ENCODE measurements around the gene MAP1LC3B. TPM values are rescaled to one million over a fixed set of nuclear protein-coding genes. Genes with fewer than 3 reads are reported as not detected.

MAP1LC3B gene
- total and polyA plus RNA-seq, 2 donors (not counting 1 experiment from before 2014, with no cell fraction given): 72.7 to 75.8 TPM

GRCh38 chr16:87369117-87369765 lies 22.9 kb upstream of the MAP1LC3B start:
- Histone ChIP-seq H3K36me3 (replicated peaks in 1 of 2; ENCODE audit: control extremely low read depth in 1 of 2, control insufficient read depth in 1 of 2, extremely low read depth in 1 of 2, insufficient read depth in 2 of 2, low read length in 1 of 2) (peaks cover 0 to 10% of the 10 kb centered on the region in 2 experiments), H2AFZ (ENCODE audit: insufficient read depth, low read depth, low read length, poor library complexity, severe bottlenecking) (no peak overlapping the region), H3K4me3 (ENCODE audit: control extremely low read depth in 1 of 5, extremely low read depth in 1 of 5, insufficient read depth in 1 of 5, low read depth in 2 of 5, low read length in 4 of 5) (no peak overlapping the region), H3K4me2 (replicated peaks; ENCODE audit: low read depth, low read length, poor library complexity, severe bottlenecking) (no peak overlapping the region), H3K79me2 (ENCODE audit: control insufficient read depth, insufficient read depth, low read length) (peaks cover 93% of the 10 kb centered on the region), H4K20me1 (ENCODE audit: control insufficient read depth, insufficient read depth, low read length, poor library complexity, severe bottlenecking) (peaks cover 91% of the 10 kb centered on the region), H3K4me1 (ENCODE audit: control insufficient read depth in 2 of 2, insufficient read depth in 2 of 2, low read length in 2 of 2) (peaks cover 6 to 11% of the 10 kb centered on the region in 2 donors), H3K27me3 (replicated peaks in 1 of 4; ENCODE audit: control extremely low read depth in 1 of 4, control insufficient read depth in 3 of 4, insufficient read depth in 4 of 4, low read length in 3 of 4) (no peaks in the 10 kb centered on the region), H3K9me3 (ENCODE audit: control extremely low read depth in 1 of 3, control insufficient read depth in 2 of 3, insufficient read depth in 1 of 3, low read length in 2 of 3) (no peaks in the 10 kb centered on the region), H3K27ac (ENCODE audit: low read length in 2 of 2) (no peak overlapping the region), H3K9ac (ENCODE audit: low read length) (no peak overlapping the region)
- Mint-ChIP-seq H3K4me3 (no peak overlapping the region), H3K9me3 (ENCODE audit: insufficient read depth) (no peaks in the 10 kb centered on the region), H3K27ac (no peak overlapping the region), H3K4me1 (peaks cover 24% of the 10 kb centered on the region), H3K27me3 (no peaks in the 10 kb centered on the region)
- no peak for DNase-seq
- 96% methylated on average over 12 of the region's 14 CpGs for WGBS (ENCODE audit: insufficient coverage)
- ChIA-PET POLR2A (interaction anchor here (0.8 kb wide), 1 partner anchor 20 kb away, joined by 6 read pairs; no protein-coding TSS in a partner anchor), CTCF (interaction anchor here (1.8 kb wide), 1 partner anchor 25 kb away, joined by 4 read pairs; no protein-coding TSS in a partner anchor)
- no peak for ATAC-seq (ENCODE audit: low read depth)
- intact Hi-C loops (cut with micrococcal nuclease): no loop called here
- no peak for TF ChIP-seq EZH2 (IDR thresholded peaks at IDR 0.05; ENCODE audit: borderline replicate concordance, insufficient read depth, low read depth, low read length, poor library complexity, severe bottlenecking)
- TF ChIP-seq CTCF (IDR thresholded peaks at IDR 0.05): no peak

Measured in B cell (primary cell).